K562 (cell line): ENCODE data around the gene SERPING1. TPM values are rescaled to one million over a fixed set of nuclear protein-coding genes. Genes with fewer than 3 reads are reported as not detected.

ENCODE experiments used
- ATAC-seq: fragments of 200-7000 bp; cut with Tn5 transposase; 3 replicates; pipeline ENCODE4 v1.9.1; 2020; ENCODE audit warnings: moderate library complexity
- BruUV-seq: library from RNA; stranded (reverse); fragments of 400-500 nt; replicated peaks from 2 replicates; lab custom pipeline; 2021; lab: Mats Ljungman, UMichigan
- CTCF ChIA-PET: fragments of 300-600 bp; formaldehyde crosslinking; extraction: SDS; loops from one replicate; lab custom pipeline; 2021; ENCODE audit warnings: low intra/inter-chr PET ratio; lab: Yijun Ruan, JAX
- POLR2A ChIA-PET: fragments of 300-600, 350-650 bp; sonication (Branson Sonifier 250); formaldehyde crosslinking; extraction: SDS; loops from one replicate; lab custom pipeline; 2021; ENCODE audit warnings: antibody characterized with exemption, inconsistent platforms; lab: Yijun Ruan, JAX
- DNase-seq, 4 experiments: peaks; one replicate each; pipeline versions ENCODE4 v3.0.0 to v3.0.0-alpha.2; 2011 to 2018; ENCODE audit warnings: low spot score in 3 of 4, mixed read lengths in 3 of 4; ENCODE audit errors: extremely low read depth in 1 of 4
- FAIRE-seq: peaks from 2 replicates; lab custom pipeline; 2011; peaks lifted over from hg19 to GRCh38; lab: Jason Lieb, UNC
- H2AFZ ChIP-seq: 2 replicates; pipeline ENCODE4 v1.6.0; 2011; ENCODE audit warnings: low read depth, low read length, control low read depth, inconsistent platforms
- H3K27ac ChIP-seq: fragments of 200-600 bp; 3 replicates; pipeline ENCODE4 v1.8.0; 2011; ENCODE audit warnings: low read depth, mild to moderate bottlenecking, control low read depth, inconsistent platforms, low read length, moderate library complexity, mixed read lengths; ENCODE audit errors: extremely low read depth
- H3K27me3 ChIP-seq, 2 experiments: fragments of 300-600 bp in 1 of 2; 2 replicates in 1 of 2; 3 replicates in 1 of 2; pipeline versions ENCODE4 v1.6.0 to v1.8.0; 2011; ENCODE audit warnings: inconsistent platforms in 2 of 2, low read length in 2 of 2, mild to moderate bottlenecking in 1 of 2, mixed read lengths in 1 of 2, moderate library complexity in 1 of 2; ENCODE audit not compliant: control insufficient read depth in 2 of 2, insufficient read depth in 2 of 2
- H3K36me3 ChIP-seq: fragments of 300-600 bp; 3 replicates; pipeline ENCODE4 v1.8.0; 2011; ENCODE audit warnings: mild to moderate bottlenecking, low read length, inconsistent platforms; ENCODE audit not compliant: control insufficient read depth, insufficient read depth
- H3K4me1 ChIP-seq, 2 experiments: fragments of 200-600 bp in 1 of 2; replicated peaks in 1 of 2; 2 replicates in 1 of 2; 3 replicates in 1 of 2; pipeline versions ENCODE4 v1.5.1 to v1.8.0; 2011; ENCODE audit warnings: inconsistent platforms in 2 of 2, low read length in 2 of 2, mild to moderate bottlenecking in 1 of 2, mixed read lengths in 1 of 2, moderate library complexity in 1 of 2; ENCODE audit not compliant: control insufficient read depth in 2 of 2, insufficient read depth in 2 of 2
- H3K4me2 ChIP-seq: 2 replicates; pipeline ENCODE4 v1.6.1; 2011; ENCODE audit warnings: low read length, control low read depth, inconsistent platforms, mixed read lengths; ENCODE audit not compliant: insufficient read depth
- H3K4me3 ChIP-seq: fragments of 200-600 bp; sonication (generic), shearing (Covaris generic); 2 replicates; pipeline ENCODE4 v1.5.1; 2016; ENCODE audit warnings: control low read depth, inconsistent platforms
- H3K79me2 ChIP-seq: fragments of 200-600 bp; 3 replicates; pipeline ENCODE4 v1.8.0; 2011; ENCODE audit warnings: low read length, inconsistent platforms; ENCODE audit not compliant: control insufficient read depth, insufficient read depth
- H3K9ac ChIP-seq, 2 experiments: 2 replicates each; pipeline versions ENCODE4 v1.6.0 to v1.6.1; 2011; ENCODE audit warnings: low read depth in 2 of 2, low read length in 2 of 2, control low read depth in 1 of 2, inconsistent platforms in 1 of 2, mild to moderate bottlenecking in 1 of 2, mixed read lengths in 1 of 2; ENCODE audit not compliant: insufficient read depth in 1 of 2
- H3K9me1 ChIP-seq: one replicate; pipeline ENCODE4 v1.6.0; 2011; ENCODE audit warnings: inconsistent platforms, mild to moderate bottlenecking, low read length, moderate library complexity; ENCODE audit not compliant: control insufficient read depth, insufficient read depth
- H3K9me3 ChIP-seq: replicated peaks from 2 replicates; pipeline ENCODE4 v1.5.1; 2011; ENCODE audit warnings: low read depth, low read length, inconsistent platforms; ENCODE audit not compliant: control insufficient read depth, insufficient read depth
- H4K20me1 ChIP-seq: replicated peaks from 2 replicates; pipeline ENCODE4 v1.6.1; 2011; ENCODE audit warnings: low read length, inconsistent platforms, mixed read lengths; ENCODE audit not compliant: control insufficient read depth, insufficient read depth
- JUN ChIP-seq, 2 experiments: sonication (generic) in 1 of 2; formaldehyde crosslinking in 1 of 2; IDR thresholded peaks; 2 replicates each; pipeline versions ENCODE4 v1.6.1 to v1.8.0; 2012 to 2022; ENCODE audit warnings: borderline replicate concordance in 2 of 2, mild to moderate bottlenecking in 2 of 2, improper control_type of control experiment in 1 of 2, low read depth in 1 of 2, low read length in 1 of 2, missing genetic modification reagents in 1 of 2
- KDM1A ChIP-seq, 2 experiments: fragments of 450-650 bp; IDR thresholded peaks; 2 replicates each; pipeline ENCODE4 v1.6.1; 2016; ENCODE audit warnings: mild to moderate bottlenecking in 2 of 2
- MEF2A ChIP-seq: IDR thresholded peaks from 2 replicates; pipeline ENCODE4 v1.6.1; 2011; ENCODE audit warnings: low read depth, mild to moderate bottlenecking, low read length, moderate library complexity; ENCODE audit not compliant: control insufficient read depth
- RFX7 ChIP-seq: fragments of 250-450 bp; sonication (Bioruptor Pico); IDR thresholded peaks from 2 replicates; pipeline ENCODE4 v1.5.1; 2021; ENCODE audit warnings: mild to moderate bottlenecking
- SPI1 ChIP-seq: IDR thresholded peaks from 2 replicates; pipeline ENCODE4 v1.6.1; 2011; ENCODE audit warnings: low read depth, low read length, control low read depth, borderline replicate concordance
- ZNF24 ChIP-seq: fragments of 450-650 bp; IDR thresholded peaks from 2 replicates; pipeline ENCODE4 v1.6.1; 2016
- ZNF41 ChIP-seq: fragments of 250-450 bp; sonication (Bioruptor Pico); conservative IDR thresholded peaks from 2 replicates; pipeline ENCODE4 v1.4.0; 2020; ENCODE audit warnings: mild to moderate bottlenecking
- ZNF699 ChIP-seq: fragments of 250-450 bp; sonication (Bioruptor Pico); IDR thresholded peaks from 2 replicates; pipeline ENCODE4 v1.8.0; 2021; ENCODE audit warnings: mild to moderate bottlenecking, moderate library complexity; ENCODE audit not compliant: insufficient replicate concordance
- WGBS: fragments of 100-300 bp; shearing (Covaris generic); methylation state at CpG from one replicate; pipeline ENCODE4 v1.1.6; 2016; ENCODE audit warnings: low coverage, mixed read lengths; ENCODE audit not compliant: insufficient coverage; ENCODE audit errors: missing lambda C conversion rate; 5-methylcytosine and 5-hydroxymethylcytosine counted together
- in situ Hi-C: fragments of 300-500 bp; cut with MboI; formaldehyde crosslinking; loops from 4 replicates; pipeline ENCODE4 v1.15.0; 2018; ENCODE audit warnings: inconsistent platforms, mixed read lengths
- intact Hi-C: fragments of 100-400 bp; cut with micrococcal nuclease; formaldehyde crosslinking; loops from 2 replicates; pipeline ENCODE4 v1.14.2; 2022
- polyA plus RNA-seq, 8 experiments: library from polyadenylated mRNA; depleted of rRNA in 4 of 8; stranded (reverse) in 5 of 8; unstranded in 3 of 8; fragments of >200 nt; fragmentation: Nextera tagmentation in 2 of 8; fragmentation: Illumina TruSeq in 1 of 8; extraction: Ambion mirVana in 2 of 8; extraction: Trizol in 1 of 8; gene quantifications; 2 replicates each; pipeline versions ENCODE4 v1.2.1 to v1.2.3, GENCODE V29; 2011 to 2014; ENCODE audit warnings: inconsistent platforms in 1 of 8, missing spikeins in 1 of 8
- total RNA-seq, 7 experiments: library from RNA; depleted of rRNA in 6 of 7; stranded (reverse); fragments of >200 nt in 6 of 7; fragmentation: Illumina TruSeq in 2 of 7; extraction: Trizol in 2 of 7; gene quantifications; 2 replicates each; pipeline versions ENCODE4 v1.2.1 to v1.2.3, GENCODE V29; 2011 to 2021; ENCODE audit warnings: low replicate concordance in 1 of 7
- TF ChIP-seq, protein P1 (sequence below): fragments of 250-450 bp; sonication (Bioruptor Pico); IDR thresholded peaks from 2 replicates; pipeline ENCODE4 v1.4.0; 2020; ENCODE audit warnings: mild to moderate bottlenecking, moderate library complexity
- TF ChIP-seq, protein P2 (sequence below): fragments of 450-650 bp; IDR thresholded peaks from 2 replicates; pipeline ENCODE4 v1.7.1; 2018; ENCODE audit warnings: mild to moderate bottlenecking, low read depth; ENCODE audit not compliant: partially characterized antibody
- TF ChIP-seq, protein P3 (sequence below): fragments of 250-450 bp; sonication (Bioruptor Pico); IDR thresholded peaks from 2 replicates; pipeline ENCODE4 v1.8.0; 2022; ENCODE audit warnings: moderate library complexity, mild to moderate bottlenecking, inconsistent platforms

Gene SERPING1
- total and polyA plus RNA-seq, 9 of the 15 experiments (the other 6 are each of a cell fraction or from before 2014, with no cell fraction given): 0.10 to 1.00 (median 0.21) TPM; not detected in 2

DNA sequence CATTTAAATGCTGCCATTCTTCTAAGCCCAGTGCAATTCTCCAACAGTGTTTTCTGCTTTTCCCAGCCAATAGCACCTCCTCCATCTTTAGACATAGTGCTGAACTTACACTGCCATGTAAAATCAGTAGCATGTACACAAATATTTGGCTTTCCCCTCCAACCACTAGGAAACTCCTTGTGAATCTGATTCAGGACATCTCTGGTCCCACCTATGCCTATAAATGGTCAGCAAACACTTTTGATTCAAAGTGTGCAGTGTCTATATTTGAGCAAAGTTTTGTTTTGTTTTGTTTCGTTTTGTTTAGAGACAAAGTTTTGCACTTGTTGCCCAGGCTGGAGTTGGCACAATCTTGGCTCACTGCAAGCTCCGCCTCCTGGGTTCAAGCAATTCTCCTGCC is 27.4 kb downstream of the SERPING1 start:
- no peaks in the 10 kb centered on the region for H3K9me1 ChIP-seq
- TF ChIP-seq KDM1A (IDR thresholded peaks at IDR 0.05): no peak
- TF ChIP-seq, protein P1, sequence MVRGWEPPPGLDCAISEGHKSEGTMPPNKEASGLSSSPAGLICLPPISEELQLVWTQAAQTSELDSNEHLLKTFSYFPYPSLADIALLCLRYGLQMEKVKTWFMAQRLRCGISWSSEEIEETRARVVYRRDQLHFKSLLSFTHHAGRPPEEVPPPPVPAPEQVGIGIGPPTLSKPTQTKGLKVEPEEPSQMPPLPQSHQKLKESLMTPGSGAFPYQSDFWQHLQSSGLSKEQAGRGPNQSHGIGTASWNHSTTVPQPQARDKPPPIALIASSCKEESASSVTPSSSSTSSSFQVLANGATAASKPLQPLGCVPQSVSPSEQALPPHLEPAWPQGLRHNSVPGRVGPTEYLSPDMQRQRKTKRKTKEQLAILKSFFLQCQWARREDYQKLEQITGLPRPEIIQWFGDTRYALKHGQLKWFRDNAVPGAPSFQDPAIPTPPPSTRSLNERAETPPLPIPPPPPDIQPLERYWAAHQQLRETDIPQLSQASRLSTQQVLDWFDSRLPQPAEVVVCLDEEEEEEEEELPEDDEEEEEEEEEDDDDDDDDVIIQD: no peak
- no peak for TF ChIP-seq ZNF699
- WGBS: 0% methylated on average over 2 of the region's 2 CpGs
- peaks cover 11 to 12% of the 10 kb centered on the region in 2 experiments; a peak in 4 of 5 replicates for H3K27me3 ChIP-seq
- H3K9ac ChIP-seq: no peak overlapping the region
- no peak overlapping the region for H3K27ac ChIP-seq
- ChIA-PET POLR2A (interaction anchor here (1.4 kb wide), 1 partner anchor 11 kb away, joined by 4 read pairs; no protein-coding TSS in a partner anchor), CTCF (no interaction called here)
- H3K36me3 ChIP-seq: no peaks in the 10 kb centered on the region
- H3K4me3 ChIP-seq: no peak overlapping the region
- ATAC-seq (no peak), DNase-seq (no peak), FAIRE-seq (no peak)
- intact Hi-C loops: no loop called here
- H3K79me2 ChIP-seq: no peaks in the 10 kb centered on the region
- no peak overlapping the region for H3K4me2 ChIP-seq
- no TSS peak for BruUV-seq
- in situ Hi-C loops: no loop called here
- no peak overlapping the region for H2AFZ ChIP-seq
- H4K20me1 ChIP-seq: no peaks in the 10 kb centered on the region
- H3K9me3 ChIP-seq: 0 out of 2 replicates have a peak, but pooled peaks cover 1% of the 10 kb centered on the region
- no peaks in the 10 kb centered on the region for H3K4me1 ChIP-seq

DNA sequence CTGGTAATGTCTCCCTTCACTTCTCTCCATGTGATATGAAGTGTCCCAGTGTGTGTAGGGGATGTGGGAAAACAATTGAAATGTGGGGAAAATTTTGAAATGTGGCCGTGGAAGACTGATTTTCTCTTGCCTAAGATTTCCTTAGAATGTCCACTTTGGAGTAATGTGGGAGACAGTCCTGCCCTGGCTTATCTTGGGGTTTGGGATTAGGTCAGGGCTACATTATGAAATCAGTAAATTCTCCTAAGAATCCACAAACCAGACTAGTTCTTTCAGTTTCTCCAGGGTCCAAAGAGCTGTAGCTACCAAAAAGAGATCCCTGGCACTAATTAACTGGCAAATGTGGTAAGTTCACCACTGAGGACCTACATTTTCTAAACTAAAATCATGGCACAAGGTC is 29.4 kb downstream of the SERPING1 start:
- H2AFZ ChIP-seq: no peak overlapping the region
- H3K79me2 ChIP-seq: no peaks in the 10 kb centered on the region
- no peak for ATAC-seq
- H4K20me1 ChIP-seq: no peaks in the 10 kb centered on the region
- peaks cover 21 to 28% of the 10 kb centered on the region in 2 experiments; a peak in 4 of 5 replicates for H3K27me3 ChIP-seq
- no peak overlapping the region for H3K4me3 ChIP-seq
- intact Hi-C loops: no loop called here
- H3K4me2 ChIP-seq: no peak overlapping the region
- ChIA-PET POLR2A (interaction anchor here (0.9 kb wide), 1 partner anchor 10 kb away, joined by 3 read pairs; no protein-coding TSS in a partner anchor), CTCF (no interaction called here)
- no TSS peak for BruUV-seq
- FAIRE-seq: no peak
- H3K36me3 ChIP-seq: no peaks in the 10 kb centered on the region
- DNase-seq: no peak
- no peak overlapping the region for H3K9ac ChIP-seq
- H3K9me1 ChIP-seq: no peaks in the 10 kb centered on the region
- in situ Hi-C loops: no loop called here
- H3K4me1 ChIP-seq: no peaks in the 10 kb centered on the region
- no peaks in the 10 kb centered on the region for H3K9me3 ChIP-seq
- H3K27ac ChIP-seq: no peak overlapping the region
- WGBS: 0% methylated on average over 1 of the region's 1 CpG
- TF ChIP-seq RFX7 (CRISPR knock-in tag): no peak
- no peak for TF ChIP-seq ZNF24
- TF ChIP-seq, protein P2, sequence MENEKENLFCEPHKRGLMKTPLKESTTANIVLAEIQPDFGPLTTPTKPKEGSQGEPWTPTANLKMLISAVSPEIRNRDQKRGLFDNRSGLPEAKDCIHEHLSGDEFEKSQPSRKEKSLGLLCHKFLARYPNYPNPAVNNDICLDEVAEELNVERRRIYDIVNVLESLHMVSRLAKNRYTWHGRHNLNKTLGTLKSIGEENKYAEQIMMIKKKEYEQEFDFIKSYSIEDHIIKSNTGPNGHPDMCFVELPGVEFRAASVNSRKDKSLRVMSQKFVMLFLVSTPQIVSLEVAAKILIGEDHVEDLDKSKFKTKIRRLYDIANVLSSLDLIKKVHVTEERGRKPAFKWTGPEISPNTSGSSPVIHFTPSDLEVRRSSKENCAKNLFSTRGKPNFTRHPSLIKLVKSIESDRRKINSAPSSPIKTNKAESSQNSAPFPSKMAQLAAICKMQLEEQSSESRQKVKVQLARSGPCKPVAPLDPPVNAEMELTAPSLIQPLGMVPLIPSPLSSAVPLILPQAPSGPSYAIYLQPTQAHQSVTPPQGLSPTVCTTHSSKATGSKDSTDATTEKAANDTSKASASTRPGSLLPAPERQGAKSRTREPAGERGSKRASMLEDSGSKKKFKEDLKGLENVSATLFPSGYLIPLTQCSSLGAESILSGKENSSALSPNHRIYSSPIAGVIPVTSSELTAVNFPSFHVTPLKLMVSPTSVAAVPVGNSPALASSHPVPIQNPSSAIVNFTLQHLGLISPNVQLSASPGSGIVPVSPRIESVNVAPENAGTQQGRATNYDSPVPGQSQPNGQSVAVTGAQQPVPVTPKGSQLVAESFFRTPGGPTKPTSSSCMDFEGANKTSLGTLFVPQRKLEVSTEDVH: no peak
- TF ChIP-seq JUN (IDR thresholded peaks at IDR 0.05; ENCODE audit: borderline replicate concordance, low read depth, low read length): no peak
- no peak for TF ChIP-seq JUN (CRISPR knock-in tag; IDR thresholded peaks at IDR 0.05; ENCODE audit: borderline replicate concordance)
- TF ChIP-seq ZNF41 (CRISPR knock-in tag): no peak
- no peak for TF ChIP-seq MEF2A
- TF ChIP-seq, protein P3, sequence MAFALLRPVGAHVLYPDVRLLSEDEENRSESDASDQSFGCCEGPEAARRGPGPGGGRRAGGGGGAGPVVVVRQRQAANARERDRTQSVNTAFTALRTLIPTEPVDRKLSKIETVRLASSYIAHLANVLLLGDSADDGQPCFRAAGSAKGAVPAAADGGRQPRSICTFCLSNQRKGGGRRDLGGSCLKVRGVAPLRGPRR (CRISPR knock-in tag): no peak
- TF ChIP-seq SPI1: no peak
